HS-5 (cell line): ENCODE data around the gene TRNAU1AP.
"Not testable (repeated sequence)": the region's sequence is repeated elsewhere in the genome, so short reads cannot be mapped to it uniquely, and the experiment has no call there.

ENCODE experiments used
- DNase-seq: peaks from one replicate; pipeline ENCODE4 v3.0.0-alpha.2; 2012; ENCODE audit warnings: low read depth

Gene TRNAU1AP

GRCh38 chr1:28552758-28553663 is at the start of gene TRNAU1AP:
TRNAU1AP (plus strand) TSS chr1:28553085; CDS start chr1:28553111, 26 bp downstream.
- peak; percentile 77 for DNase-seq

GRCh38 chr1:28503117-28503516 is 49.8 kb upstream of the TRNAU1AP start:
- no peak for DNase-seq

GRCh38 chr1:28505406-28506187 is 47.3 kb upstream of the TRNAU1AP start, which contains the start of gene RCC1:
RCC1 (plus strand) TSS chr1:28506043; CDS start chr1:28529867, 23,824 bp downstream.
- peak; percentile 99 for DNase-seq

- DNase-seq, result no peak
Observed at GRCh38 chr1:28506907-28507246, 46.0 kb upstream of the TRNAU1AP start.

- DNase-seq, result no peak
Observed at GRCh38 chr1:28507247-28507645, 45.6 kb upstream of the TRNAU1AP start.

GRCh38 chr1:28507646-28508434 is 45.0 kb upstream of the TRNAU1AP start:
- no peak for DNase-seq

- no peak for DNase-seq
Observed at GRCh38 chr1:28508435-28508754, 44.5 kb upstream of the TRNAU1AP start.

GRCh38 chr1:28509705-28510272 is 43.1 kb upstream of the TRNAU1AP start:
- no peak for DNase-seq

GRCh38 chr1:28510273-28510969 is 42.5 kb upstream of the TRNAU1AP start:
- no peak for DNase-seq

- no peak for DNase-seq
Observed at GRCh38 chr1:28510970-28511440, 41.9 kb upstream of the TRNAU1AP start.

GRCh38 chr1:28512058-28512611 is 40.8 kb upstream of the TRNAU1AP start:
- DNase-seq, result no peak

- DNase-seq, result not testable (repeated sequence)
Observed at GRCh38 chr1:28514445-28514933, 38.4 kb upstream of the TRNAU1AP start.

GRCh38 chr1:28516518-28516956 is 36.3 kb upstream of the TRNAU1AP start:
- DNase-seq, result no peak

- no peak for DNase-seq
Observed at GRCh38 chr1:28517649-28517999, 35.3 kb upstream of the TRNAU1AP start.

GRCh38 chr1:28518000-28518744 is 34.7 kb upstream of the TRNAU1AP start:
- no peak for DNase-seq

GRCh38 chr1:28518745-28519341 is 34.0 kb upstream of the TRNAU1AP start:
- DNase-seq, result no peak

GRCh38 chr1:28519946-28520725 is 32.7 kb upstream of the TRNAU1AP start:
- no peak for DNase-seq

GRCh38 chr1:28520796-28521195 is 32.1 kb upstream of the TRNAU1AP start:
- DNase-seq, result not testable (repeated sequence)
